Parathyroid adenoma (tissue), 2 donors: ENCODE results near the gene CIT.

Source experiments
- H2AFZ ChIP-seq: fragments of 300-600 bp; sonication (generic); one replicate; pipeline ENCODE4 v1.7.0; 2017; ENCODE audit warnings: antibody characterized with exemption, mild to moderate bottlenecking
- H3K27ac ChIP-seq: fragments of 300-600 bp; sonication (generic); one replicate; pipeline ENCODE4 v1.7.0; 2017
- H3K27me3 ChIP-seq: fragments of 300-600 bp; sonication (generic); one replicate; pipeline ENCODE4 v1.7.0; 2017; ENCODE audit warnings: low read length; ENCODE audit not compliant: control insufficient read depth, insufficient read depth
- H3K36me3 ChIP-seq: fragments of 300-600 bp; sonication (generic); one replicate; pipeline ENCODE4 v1.7.0; 2017; ENCODE audit warnings: low read length; ENCODE audit not compliant: control insufficient read depth, insufficient read depth
- H3K4me1 ChIP-seq: fragments of 300-600 bp; sonication (generic); one replicate; pipeline ENCODE4 v1.7.0; 2017; ENCODE audit warnings: control low read depth
- H3K4me2 ChIP-seq: fragments of 300-600 bp; sonication (generic); one replicate; pipeline ENCODE4 v1.7.0; 2017; ENCODE audit warnings: low read length
- H3K4me3 ChIP-seq: fragments of 300-600 bp; sonication (generic); one replicate; pipeline ENCODE4 v1.7.0; 2017; ENCODE audit warnings: low read depth, low read length
- H3K79me2 ChIP-seq: fragments of 300-600 bp; sonication (generic); one replicate; pipeline ENCODE4 v1.7.0; 2017; ENCODE audit warnings: control low read depth
- H3K9ac ChIP-seq: fragments of 300-600 bp; sonication (generic); one replicate; pipeline ENCODE4 v1.7.0; 2017; ENCODE audit warnings: mild to moderate bottlenecking
- H3K9me3 ChIP-seq: fragments of 300-600 bp; sonication (generic); one replicate; pipeline ENCODE4 v1.7.0; 2017; ENCODE audit warnings: low read length; ENCODE audit not compliant: control insufficient read depth
- CTCF ChIP-seq: fragments of 300-600 bp; sonication (generic); IDR thresholded peaks from one replicate; pipeline ENCODE4 v1.7.0; 2017; ENCODE audit warnings: antibody characterized with exemption, mild to moderate bottlenecking
- donor health status: primary hyperparathyroidism.

Gene CIT

GRCh38 chr12:119836781-119837180 is 40.3 kb downstream of the CIT start:
- Histone ChIP-seq H2AFZ (no peak overlapping the region), H3K36me3 (no peaks in the 10 kb centered on the region), H3K27ac (no peak overlapping the region), H3K4me3 (no peak overlapping the region), H3K9ac (no peak overlapping the region), H3K4me1 (no peaks in the 10 kb centered on the region), H3K27me3 (no peaks in the 10 kb centered on the region), H3K79me2 (no peaks in the 10 kb centered on the region), H3K4me2 (no peak overlapping the region), H3K9me3 (no peaks in the 10 kb centered on the region)
- TF ChIP-seq CTCF = no peak

- H3K79me2 ChIP-seq = no peaks in the 10 kb centered on the region
- no peak overlapping the region for H3K4me2 ChIP-seq
- H3K36me3 ChIP-seq = no peaks in the 10 kb centered on the region
- no peak for TF ChIP-seq CTCF
- no peaks in the 10 kb centered on the region for H3K9me3 ChIP-seq
- H3K4me3 ChIP-seq = no peak overlapping the region
- no peak overlapping the region for H3K9ac ChIP-seq
- no peak overlapping the region for H3K27ac ChIP-seq
- H2AFZ ChIP-seq = no peak overlapping the region
- H3K27me3 ChIP-seq = no peaks in the 10 kb centered on the region
- H3K4me1 ChIP-seq = no peaks in the 10 kb centered on the region
Measured at GRCh38 chr12:119835068-119835467, 42.1 kb downstream of the CIT start.

- Histone ChIP-seq H3K27me3 (no peaks in the 10 kb centered on the region), H3K4me3 (no peak overlapping the region), H3K9me3 (no peaks in the 10 kb centered on the region), H3K4me1 (no peaks in the 10 kb centered on the region), H3K36me3 (no peaks in the 10 kb centered on the region), H3K79me2 (no peaks in the 10 kb centered on the region), H3K9ac (no peak overlapping the region), H2AFZ (no peak overlapping the region), H3K4me2 (no peak overlapping the region), H3K27ac (no peak overlapping the region)
- TF ChIP-seq CTCF = no peak
Measured at GRCh38 chr12:119829439-119829838, 47.7 kb downstream of the CIT start.

GRCh38 chr12:119828300-119828699 is 48.8 kb downstream of the CIT start:
- no peak overlapping the region for H2AFZ ChIP-seq
- TF ChIP-seq CTCF = no peak
- H3K9ac ChIP-seq = no peak overlapping the region

GRCh38 chr12:119827760-119828159 is 49.4 kb downstream of the CIT start:
- TF ChIP-seq CTCF = no peak
- Histone ChIP-seq H3K4me1 (no peaks in the 10 kb centered on the region), H3K4me3 (no peak overlapping the region), H3K9me3 (no peaks in the 10 kb centered on the region), H3K9ac (no peak overlapping the region), H3K79me2 (no peaks in the 10 kb centered on the region), H3K27ac (no peak overlapping the region), H3K27me3 (no peaks in the 10 kb centered on the region), H2AFZ (no peak overlapping the region), H3K36me3 (no peaks in the 10 kb centered on the region), H3K4me2 (no peak overlapping the region)

More at GRCh38 chr12:119828300-119828699, 48.8 kb downstream of the CIT start:
- H3K4me2 ChIP-seq = no peak overlapping the region
- no peaks in the 10 kb centered on the region for H3K27me3 ChIP-seq
- no peaks in the 10 kb centered on the region for H3K4me1 ChIP-seq
- H3K79me2 ChIP-seq = no peaks in the 10 kb centered on the region
- no peaks in the 10 kb centered on the region for H3K36me3 ChIP-seq
- H3K27ac ChIP-seq = no peak overlapping the region
- no peaks in the 10 kb centered on the region for H3K9me3 ChIP-seq
- no peak overlapping the region for H3K4me3 ChIP-seq
